Measurements from ENCODE around the gene C6orf62. TPM values are rescaled to one million over a fixed set of nuclear protein-coding genes. Genes with fewer than 3 reads are reported as not detected.

The C6orf62 gene
- total and polyA plus RNA-seq, 2 donors (not counting 3 experiments of a cell fraction or from before 2014, with no cell fraction given): 36.5 to 129 TPM

DNA sequence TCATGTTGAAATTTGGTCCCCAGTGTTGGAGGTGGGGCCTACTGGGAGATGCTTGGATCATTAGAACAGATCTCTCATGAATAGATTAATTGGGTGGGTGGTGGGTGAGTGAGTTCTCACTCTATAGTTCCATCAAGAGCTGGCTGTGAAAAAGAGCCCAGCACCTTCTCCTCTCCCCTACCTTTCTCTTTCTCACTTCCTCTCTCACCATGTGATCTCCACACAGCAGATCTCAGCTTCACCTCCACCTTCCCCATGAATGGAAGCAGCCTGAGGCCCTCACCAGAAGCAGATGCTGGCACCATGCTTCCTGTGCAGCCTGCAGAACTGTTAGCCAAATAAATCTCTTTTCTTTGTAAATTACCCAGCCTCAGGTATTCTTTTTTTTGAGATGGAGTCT lies 42.9 kb upstream of the C6orf62 start:
- no peak overlapping the region for H3K9ac ChIP-seq (replicated peaks; ENCODE audit: extremely low read depth, insufficient read depth, low read length)
- no peaks in the 10 kb centered on the region for H3K4me1 ChIP-seq (ENCODE audit: control insufficient read depth, extremely low read depth, insufficient read depth, low read length)
- no peak overlapping the region for H3K27ac ChIP-seq (ENCODE audit: insufficient read depth, low read depth, low read length)
- H3K4me2 ChIP-seq (ENCODE audit: insufficient read depth, low read length): no peak overlapping the region
- no peak overlapping the region for H3K4me3 ChIP-seq (replicated peaks in 1 of 3; ENCODE audit: insufficient read depth in 1 of 3, low read depth in 1 of 3, low read length in 3 of 3)
- no peaks in the 10 kb centered on the region for H4K20me1 ChIP-seq (replicated peaks; ENCODE audit: control insufficient read depth, extremely low read depth, insufficient read depth, low read length)
- no TSS peak for BruUV-seq (replicated peaks)
- DNase-seq (ENCODE audit: low read depth, low spot score) (no peak), FAIRE-seq (no peak)
- no peaks in the 10 kb centered on the region for H3K27me3 ChIP-seq (ENCODE audit: control insufficient read depth in 2 of 2, insufficient read depth in 2 of 2, low read length in 2 of 2)
- H3K9me3 ChIP-seq (replicated peaks; ENCODE audit: control insufficient read depth, insufficient read depth, low read length): no peaks in the 10 kb centered on the region
- no peaks in the 10 kb centered on the region for H3K9me1 ChIP-seq (replicated peaks; ENCODE audit: control insufficient read depth, extremely low read depth, insufficient read depth, low read length)
- dilution Hi-C loops (cut with MboI; ENCODE audit: extremely low pct_ligation_motif_present, low sequenced_read_pairs) (no loop called here), intact Hi-C loops (cut with micrococcal nuclease) (no loop called here)
- no peaks in the 10 kb centered on the region for H3K36me3 ChIP-seq (ENCODE audit: control insufficient read depth in 2 of 2, extremely low read depth in 1 of 2, insufficient read depth in 2 of 2, low read length in 2 of 2)
- H3K79me2 ChIP-seq (ENCODE audit: control insufficient read depth, insufficient read depth, low read length): no peaks in the 10 kb centered on the region
- CTCF ChIA-PET: interaction anchor here (2.4 kb wide), 1 partner anchor 178 kb away, joined by 8 read pairs; no protein-coding TSS in a partner anchor
- H2AFZ ChIP-seq (ENCODE audit: low read depth, low read length): no peak overlapping the region
- TF ChIP-seq POLR2A (IDR thresholded peaks at IDR 0.05; ENCODE audit: low read depth, low read length): no peak
- TF ChIP-seq EZH2 (IDR thresholded peaks at IDR 0.05; ENCODE audit: borderline replicate concordance, low read depth, low read length, severe bottlenecking): no peak
- TF ChIP-seq, protein P1, sequence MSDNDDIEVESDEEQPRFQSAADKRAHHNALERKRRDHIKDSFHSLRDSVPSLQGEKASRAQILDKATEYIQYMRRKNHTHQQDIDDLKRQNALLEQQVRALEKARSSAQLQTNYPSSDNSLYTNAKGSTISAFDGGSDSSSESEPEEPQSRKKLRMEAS (IDR thresholded peaks at IDR 0.05; ENCODE audit: insufficient read depth, insufficient read length): no peak
- POLR2A ChIA-PET: no interaction called here

DNA sequence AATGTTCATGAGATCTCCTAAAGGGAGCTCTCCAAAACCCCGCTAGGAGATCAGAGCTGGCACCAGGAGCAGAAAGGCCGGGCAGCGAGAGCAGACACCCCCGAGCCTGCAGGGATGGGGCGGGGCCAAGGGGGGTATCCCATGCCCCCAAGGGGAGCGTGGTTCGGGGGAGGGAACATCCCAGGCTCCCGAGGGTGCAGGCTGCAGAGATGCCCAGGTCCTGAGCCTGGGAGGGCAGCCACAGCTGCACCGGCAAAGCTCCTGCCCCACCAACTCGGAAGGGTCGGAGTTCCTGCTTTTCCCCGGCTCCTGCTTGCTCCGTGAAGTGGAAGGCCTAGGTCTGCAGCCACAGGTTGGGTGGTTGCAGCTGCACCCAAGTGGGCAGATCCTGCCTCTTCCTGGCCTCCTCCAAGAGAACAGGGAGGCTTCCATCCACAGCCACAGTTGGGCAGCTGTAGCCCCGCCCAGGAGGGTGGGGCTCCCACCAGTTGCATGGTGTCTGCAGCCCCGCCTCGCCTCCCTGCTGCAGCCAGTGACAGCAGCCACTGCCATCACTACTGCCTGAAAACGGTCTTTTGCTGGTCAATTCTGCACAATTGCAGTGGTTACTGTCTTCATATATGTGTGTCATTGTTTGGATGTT lies 42.4 kb upstream of the C6orf62 start:
- POLR2A ChIA-PET: no interaction called here
- dilution Hi-C loops (cut with MboI; ENCODE audit: extremely low pct_ligation_motif_present, low sequenced_read_pairs): no loop called here
- H3K4me3 ChIP-seq (replicated peaks in 1 of 3; ENCODE audit: insufficient read depth in 1 of 3, low read depth in 1 of 3, low read length in 3 of 3): no peak overlapping the region
- no peak overlapping the region for H3K9ac ChIP-seq (replicated peaks; ENCODE audit: extremely low read depth, insufficient read depth, low read length)
- no peaks in the 10 kb centered on the region for H4K20me1 ChIP-seq (replicated peaks; ENCODE audit: control insufficient read depth, extremely low read depth, insufficient read depth, low read length)
- no peak overlapping the region for H2AFZ ChIP-seq (ENCODE audit: low read depth, low read length)
- no peaks in the 10 kb centered on the region for H3K4me1 ChIP-seq (ENCODE audit: control insufficient read depth, extremely low read depth, insufficient read depth, low read length)
- H3K4me2 ChIP-seq (ENCODE audit: insufficient read depth, low read length): no peak overlapping the region
- H3K27me3 ChIP-seq (ENCODE audit: control insufficient read depth in 2 of 2, insufficient read depth in 2 of 2, low read length in 2 of 2): no peaks in the 10 kb centered on the region
- intact Hi-C loops (cut with micrococcal nuclease): no loop called here
- no peaks in the 10 kb centered on the region for H3K36me3 ChIP-seq (ENCODE audit: control insufficient read depth in 2 of 2, extremely low read depth in 1 of 2, insufficient read depth in 2 of 2, low read length in 2 of 2)
- CTCF ChIA-PET: interaction anchor here (1.0 to 2.4 kb wide), 2 partner anchors 18 to 177 kb away, joined by 3 to 8 read pairs; no protein-coding TSS in a partner anchor
- TF ChIP-seq POLR2A (IDR thresholded peaks at IDR 0.05; ENCODE audit: low read depth, low read length) (no peak), EZH2 (IDR thresholded peaks at IDR 0.05; ENCODE audit: borderline replicate concordance, low read depth, low read length, severe bottlenecking) (no peak)
- TF ChIP-seq, protein P2, sequence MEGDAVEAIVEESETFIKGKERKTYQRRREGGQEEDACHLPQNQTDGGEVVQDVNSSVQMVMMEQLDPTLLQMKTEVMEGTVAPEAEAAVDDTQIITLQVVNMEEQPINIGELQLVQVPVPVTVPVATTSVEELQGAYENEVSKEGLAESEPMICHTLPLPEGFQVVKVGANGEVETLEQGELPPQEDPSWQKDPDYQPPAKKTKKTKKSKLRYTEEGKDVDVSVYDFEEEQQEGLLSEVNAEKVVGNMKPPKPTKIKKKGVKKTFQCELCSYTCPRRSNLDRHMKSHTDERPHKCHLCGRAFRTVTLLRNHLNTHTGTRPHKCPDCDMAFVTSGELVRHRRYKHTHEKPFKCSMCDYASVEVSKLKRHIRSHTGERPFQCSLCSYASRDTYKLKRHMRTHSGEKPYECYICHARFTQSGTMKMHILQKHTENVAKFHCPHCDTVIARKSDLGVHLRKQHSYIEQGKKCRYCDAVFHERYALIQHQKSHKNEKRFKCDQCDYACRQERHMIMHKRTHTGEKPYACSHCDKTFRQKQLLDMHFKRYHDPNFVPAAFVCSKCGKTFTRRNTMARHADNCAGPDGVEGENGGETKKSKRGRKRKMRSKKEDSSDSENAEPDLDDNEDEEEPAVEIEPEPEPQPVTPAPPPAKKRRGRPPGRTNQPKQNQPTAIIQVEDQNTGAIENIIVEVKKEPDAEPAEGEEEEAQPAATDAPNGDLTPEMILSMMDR (IDR thresholded peaks at IDR 0.05; ENCODE audit: extremely low read depth in 1 of 2, insufficient read depth in 1 of 2, low read depth in 1 of 2, low read length in 2 of 2): no peak
- no peaks in the 10 kb centered on the region for H3K9me1 ChIP-seq (replicated peaks; ENCODE audit: control insufficient read depth, extremely low read depth, insufficient read depth, low read length)
- no peaks in the 10 kb centered on the region for H3K79me2 ChIP-seq (ENCODE audit: control insufficient read depth, insufficient read depth, low read length)
- no peaks in the 10 kb centered on the region for H3K9me3 ChIP-seq (replicated peaks; ENCODE audit: control insufficient read depth, insufficient read depth, low read length)
- DNase-seq (ENCODE audit: low read depth, low spot score): no peak
- H3K27ac ChIP-seq (ENCODE audit: insufficient read depth, low read depth, low read length): no peak overlapping the region
- no peak for FAIRE-seq
- BruUV-seq (replicated peaks): no TSS peak
